Ishikawa (cell line): Measurements from ENCODE around the gene PHF19.

Source experiments
- CEBPB ChIP-seq: IDR thresholded peaks from 2 replicates; pipeline ENCODE4 v1.6.1; 2012
- CREB1 ChIP-seq: IDR thresholded peaks from 2 replicates; pipeline ENCODE4 v1.6.1; 2012; ENCODE audit warnings: low read depth
- EGR1 ChIP-seq: IDR thresholded peaks from 2 replicates; pipeline ENCODE4 v1.6.1; 2012
- EP300 ChIP-seq: IDR thresholded peaks from 2 replicates; pipeline ENCODE4 v1.6.1; 2012; ENCODE audit warnings: borderline replicate concordance
- FOXM1 ChIP-seq: IDR thresholded peaks from 2 replicates; pipeline ENCODE4 v1.6.1; 2012; ENCODE audit warnings: low read depth, borderline replicate concordance
- NFIC ChIP-seq: IDR thresholded peaks from 2 replicates; pipeline ENCODE4 v1.6.1; 2012
- RAD21 ChIP-seq: IDR thresholded peaks from 2 replicates; pipeline ENCODE4 v1.6.1; 2012; ENCODE audit warnings: low read depth
- TAF1 ChIP-seq: IDR thresholded peaks from 2 replicates; pipeline ENCODE4 v1.6.1; 2012; ENCODE audit warnings: low read depth, mild to moderate bottlenecking
- TCF12 ChIP-seq: IDR thresholded peaks from 2 replicates; pipeline ENCODE4 v1.6.1; 2012; ENCODE audit warnings: low read depth
- TEAD4 ChIP-seq: IDR thresholded peaks from 2 replicates; pipeline ENCODE4 v1.6.1; 2012
- YY1 ChIP-seq: IDR thresholded peaks from 2 replicates; pipeline ENCODE4 v1.6.1; 2012; ENCODE audit warnings: low read depth
- ZBTB7A ChIP-seq: IDR thresholded peaks from 2 replicates; pipeline ENCODE4 v1.6.1; 2012; ENCODE audit warnings: low read depth
- TF ChIP-seq, protein P1 (sequence below): IDR thresholded peaks from 2 replicates; pipeline ENCODE4 v1.6.1; 2012
- TF ChIP-seq, protein P2 (sequence below): IDR thresholded peaks from 2 replicates; pipeline ENCODE4 v1.6.1; 2012; ENCODE audit warnings: low read depth, mild to moderate bottlenecking
- TF ChIP-seq, protein P3 (sequence below): IDR thresholded peaks from 2 replicates; pipeline ENCODE4 v1.6.1; 2012

The PHF19 gene

DNA sequence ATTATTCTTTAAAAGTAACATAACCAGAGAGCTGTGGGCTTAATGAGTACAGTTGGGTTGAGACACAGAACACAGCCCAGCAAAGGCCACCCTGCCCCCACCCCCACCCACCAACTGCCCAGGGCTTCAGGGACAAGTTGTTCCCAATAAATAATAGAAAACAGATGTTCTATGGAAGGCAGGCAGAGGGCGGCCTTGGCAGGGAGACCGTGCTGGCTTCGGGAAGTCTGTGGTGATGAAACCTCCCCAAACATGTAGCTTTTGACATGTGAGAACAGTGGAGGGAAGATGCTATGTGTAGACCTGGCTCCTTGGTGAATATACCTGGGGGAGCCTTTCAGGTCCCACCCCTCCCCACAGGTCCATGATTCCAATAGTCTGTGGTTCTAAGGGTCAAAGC, 39.6 kb upstream of the PHF19 start:
- TF ChIP-seq TCF12 (no peak), NFIC (no peak), CEBPB (no peak), TAF1 (no peak), EGR1 (no peak), RAD21 (no peak), TEAD4 (no peak)
- TF ChIP-seq, protein P1, sequence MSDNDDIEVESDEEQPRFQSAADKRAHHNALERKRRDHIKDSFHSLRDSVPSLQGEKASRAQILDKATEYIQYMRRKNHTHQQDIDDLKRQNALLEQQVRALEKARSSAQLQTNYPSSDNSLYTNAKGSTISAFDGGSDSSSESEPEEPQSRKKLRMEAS: no peak
- TF ChIP-seq, protein P2, sequence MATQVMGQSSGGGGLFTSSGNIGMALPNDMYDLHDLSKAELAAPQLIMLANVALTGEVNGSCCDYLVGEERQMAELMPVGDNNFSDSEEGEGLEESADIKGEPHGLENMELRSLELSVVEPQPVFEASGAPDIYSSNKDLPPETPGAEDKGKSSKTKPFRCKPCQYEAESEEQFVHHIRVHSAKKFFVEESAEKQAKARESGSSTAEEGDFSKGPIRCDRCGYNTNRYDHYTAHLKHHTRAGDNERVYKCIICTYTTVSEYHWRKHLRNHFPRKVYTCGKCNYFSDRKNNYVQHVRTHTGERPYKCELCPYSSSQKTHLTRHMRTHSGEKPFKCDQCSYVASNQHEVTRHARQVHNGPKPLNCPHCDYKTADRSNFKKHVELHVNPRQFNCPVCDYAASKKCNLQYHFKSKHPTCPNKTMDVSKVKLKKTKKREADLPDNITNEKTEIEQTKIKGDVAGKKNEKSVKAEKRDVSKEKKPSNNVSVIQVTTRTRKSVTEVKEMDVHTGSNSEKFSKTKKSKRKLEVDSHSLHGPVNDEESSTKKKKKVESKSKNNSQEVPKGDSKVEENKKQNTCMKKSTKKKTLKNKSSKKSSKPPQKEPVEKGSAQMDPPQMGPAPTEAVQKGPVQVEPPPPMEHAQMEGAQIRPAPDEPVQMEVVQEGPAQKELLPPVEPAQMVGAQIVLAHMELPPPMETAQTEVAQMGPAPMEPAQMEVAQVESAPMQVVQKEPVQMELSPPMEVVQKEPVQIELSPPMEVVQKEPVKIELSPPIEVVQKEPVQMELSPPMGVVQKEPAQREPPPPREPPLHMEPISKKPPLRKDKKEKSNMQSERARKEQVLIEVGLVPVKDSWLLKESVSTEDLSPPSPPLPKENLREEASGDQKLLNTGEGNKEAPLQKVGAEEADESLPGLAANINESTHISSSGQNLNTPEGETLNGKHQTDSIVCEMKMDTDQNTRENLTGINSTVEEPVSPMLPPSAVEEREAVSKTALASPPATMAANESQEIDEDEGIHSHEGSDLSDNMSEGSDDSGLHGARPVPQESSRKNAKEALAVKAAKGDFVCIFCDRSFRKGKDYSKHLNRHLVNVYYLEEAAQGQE: no peak

DNA sequence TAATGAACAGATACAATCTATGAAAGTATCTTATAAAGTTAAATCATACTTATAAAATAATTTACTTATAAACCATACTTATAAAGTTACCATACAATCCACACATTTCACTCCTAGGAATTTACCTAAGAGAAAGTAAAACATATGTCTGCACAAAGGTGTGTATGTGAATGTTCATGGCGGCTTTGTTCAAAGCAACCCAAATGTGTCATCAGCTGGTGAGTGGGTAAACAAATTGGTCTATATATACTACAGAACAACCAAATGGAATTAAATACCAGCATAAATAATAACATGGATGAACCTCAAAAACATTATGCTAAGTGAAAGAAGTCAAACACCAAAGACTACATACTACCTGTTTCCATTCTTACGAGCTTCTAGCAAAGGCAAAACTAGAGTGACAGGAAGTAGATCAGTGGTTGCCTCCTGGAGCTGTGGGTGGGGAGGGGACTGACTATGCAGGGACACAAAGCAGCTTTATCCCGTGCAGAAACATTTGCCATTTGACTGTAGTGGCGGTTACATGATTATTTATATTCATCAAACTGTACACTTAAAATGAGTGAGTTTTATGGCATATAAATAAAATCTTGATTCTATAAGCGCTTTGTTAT, 39.0 kb upstream of the PHF19 start:
- TF ChIP-seq CREB1: no peak
- TF ChIP-seq YY1: no peak
- no peak for TF ChIP-seq ZBTB7A
- no peak for TF ChIP-seq EGR1
- TF ChIP-seq, protein P3, sequence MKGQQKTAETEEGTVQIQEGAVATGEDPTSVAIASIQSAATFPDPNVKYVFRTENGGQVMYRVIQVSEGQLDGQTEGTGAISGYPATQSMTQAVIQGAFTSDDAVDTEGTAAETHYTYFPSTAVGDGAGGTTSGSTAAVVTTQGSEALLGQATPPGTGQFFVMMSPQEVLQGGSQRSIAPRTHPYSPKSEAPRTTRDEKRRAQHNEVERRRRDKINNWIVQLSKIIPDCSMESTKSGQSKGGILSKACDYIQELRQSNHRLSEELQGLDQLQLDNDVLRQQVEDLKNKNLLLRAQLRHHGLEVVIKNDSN: no peak
- TF ChIP-seq TAF1: no peak
- TF ChIP-seq FOXM1: no peak
- TF ChIP-seq, protein P1: no peak
- TF ChIP-seq NFIC: no peak
- no peak for TF ChIP-seq TCF12
- TF ChIP-seq, protein P2: no peak
- TF ChIP-seq RAD21: no peak

DNA sequence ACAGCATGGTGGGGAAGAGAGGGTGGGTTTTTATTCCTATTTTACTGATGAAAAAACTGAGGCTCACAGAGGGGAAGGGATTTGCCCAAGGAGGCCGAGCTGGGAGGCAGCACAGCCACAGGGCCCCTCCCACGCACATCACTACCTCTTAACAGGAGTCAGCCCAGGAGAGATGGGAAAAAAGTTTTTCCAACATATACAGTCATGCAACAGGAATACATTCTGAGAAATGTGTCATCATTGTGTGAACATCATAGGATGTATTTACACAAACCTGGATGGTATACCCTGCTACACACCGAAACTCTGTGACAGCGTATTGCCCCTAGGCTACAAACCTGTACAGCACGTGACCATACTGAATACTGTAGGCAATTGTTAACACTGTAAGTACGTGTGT, 38.0 kb upstream of the PHF19 start:
- TF ChIP-seq EGR1 (no peak), FOXM1 (no peak), TAF1 (no peak), TCF12 (no peak), YY1 (no peak), CEBPB (no peak), TEAD4 (no peak), CREB1 (no peak), NFIC (no peak)

DNA sequence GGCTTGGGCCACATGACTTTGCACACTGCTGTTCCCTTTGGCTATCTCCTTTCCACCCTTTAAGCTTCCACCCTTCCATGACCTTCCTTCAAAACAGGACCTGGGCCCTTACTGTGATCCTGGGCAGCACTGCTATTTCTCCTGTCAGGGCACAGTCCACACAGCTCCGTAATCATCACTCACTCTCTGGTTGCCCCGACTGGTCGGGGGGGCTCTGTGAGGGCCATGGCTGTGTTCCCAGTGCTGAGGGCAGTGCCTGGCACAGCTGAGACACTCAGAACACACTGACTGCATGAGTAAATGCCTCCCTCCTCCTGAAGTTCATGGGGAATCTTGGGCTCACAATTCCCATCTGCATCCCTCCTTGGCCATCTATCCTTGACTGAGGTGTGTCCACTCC, 37.4 kb upstream of the PHF19 start:
- no peak for TF ChIP-seq NFIC
- no peak for TF ChIP-seq YY1
- TF ChIP-seq CREB1: no peak
- TF ChIP-seq, protein P3: no peak
- TF ChIP-seq, protein P2: no peak
- no peak for TF ChIP-seq ZBTB7A
- TF ChIP-seq FOXM1: no peak
- no peak for TF ChIP-seq EP300
- TF ChIP-seq EGR1: no peak
- TF ChIP-seq CEBPB: no peak
- TF ChIP-seq TEAD4: no peak
- TF ChIP-seq, protein P1: no peak
- TF ChIP-seq RAD21: no peak
- TF ChIP-seq TAF1: no peak
- TF ChIP-seq TCF12: no peak
